Activated T-cell treated with anti-CD3 and anti-CD28 coated beads, Interleukin-2, amount 50 U/mL, for 72 hours (primary cell): Measurements from ENCODE around the gene WBP1L. TPM values are rescaled to one million over a fixed set of nuclear protein-coding genes. Genes with fewer than 3 reads are reported as not detected.

Source experiments
- ATAC-seq, 2 donors: fragments of 150-1000 bp; cut with Tn5 transposase; replicated peaks in 1 of 2; 2 replicates each; pipeline ENCODE4 v1.10.0; 2021; ENCODE audit warnings: moderate library complexity in 2 of 2, mild to moderate bottlenecking in 1 of 2
- DNase-seq, 2 donors: peaks; one replicate each; pipeline ENCODE4 v3.0.0; 2021 to 2022; ENCODE audit warnings: mixed read lengths in 1 of 2
- H3K27ac Mint-ChIP-seq: one replicate; pipeline ENCODE4 v1.8.0; 2022; ENCODE audit warnings: mild to moderate bottlenecking, moderate library complexity, mixed read lengths
- H3K27me3 Mint-ChIP-seq: one replicate; pipeline ENCODE4 v1.8.0; 2022; ENCODE audit warnings: low read depth, mixed read lengths
- H3K36me3 Mint-ChIP-seq, 2 donors: one replicate each; pipeline ENCODE4 v1.8.0; 2022; ENCODE audit warnings: mixed read lengths in 2 of 2, mild to moderate bottlenecking in 1 of 2; ENCODE audit not compliant: insufficient read depth in 2 of 2
- H3K4me1 Mint-ChIP-seq: one replicate; pipeline ENCODE4 v1.8.0; 2022; ENCODE audit warnings: low read depth, mixed read lengths
- H3K4me3 Mint-ChIP-seq, 2 donors: one replicate each; pipeline ENCODE4 v1.8.0; 2022; ENCODE audit warnings: mild to moderate bottlenecking in 2 of 2, mixed read lengths in 2 of 2, moderate library complexity in 2 of 2
- H3K9me3 Mint-ChIP-seq, 2 donors: one replicate each; pipeline ENCODE4 v1.8.0; 2022; ENCODE audit warnings: mixed read lengths in 2 of 2
- total RNA-seq, 2 donors: library from RNA; stranded (reverse); gene quantifications; one replicate each; pipeline ENCODE4 v1.2.3, GENCODE V29; 2022

The WBP1L gene
- total RNA-seq, 2 donors from 2014 or later: 19.6 to 20.1 TPM

DNA sequence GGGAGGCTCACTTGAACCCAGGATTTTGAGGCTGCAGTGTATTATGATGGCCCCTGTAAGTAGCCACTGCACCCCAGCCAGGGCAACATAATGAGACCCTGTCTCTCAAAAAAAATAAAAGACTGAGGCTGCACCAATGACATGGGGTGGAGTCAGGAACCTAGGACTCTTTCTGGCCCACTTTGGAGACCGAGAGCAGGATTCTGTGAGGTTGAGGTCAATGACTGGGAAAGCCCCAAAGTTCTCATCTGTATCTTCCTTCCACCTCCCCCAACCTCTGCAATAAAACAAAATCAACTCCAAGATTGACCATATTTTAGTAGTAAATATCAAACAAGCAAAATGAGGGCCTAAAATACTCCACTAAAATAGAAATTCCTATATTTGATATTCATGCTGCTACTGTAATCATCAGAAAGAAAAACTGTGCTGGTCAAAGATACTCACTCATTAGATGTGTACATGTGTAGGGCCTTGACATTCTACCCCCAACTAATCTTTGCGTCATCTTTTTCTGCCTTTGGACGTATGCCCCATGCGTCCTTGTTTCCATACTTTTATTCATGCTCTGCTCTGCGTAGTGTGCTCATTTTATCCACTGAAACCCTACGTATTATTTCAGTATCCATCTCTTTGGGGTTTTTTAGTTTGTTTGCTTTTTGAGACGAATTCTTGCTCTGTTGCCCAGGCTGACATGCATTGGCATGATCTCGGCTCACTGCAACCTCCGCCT lies 23.8 kb downstream of the WBP1L start:
- Mint-ChIP-seq H3K9me3 (no peaks in the 10 kb centered on the region), H3K27me3 (no peaks in the 10 kb centered on the region), H3K4me3 (peak overlapping the region; percentile 20 to 48), H3K4me1 (peaks cover 64% of the 10 kb centered on the region), H3K27ac (no peak overlapping the region), H3K36me3 (peaks cover 0 to 2% of the 10 kb centered on the region in 2 donors)
- peak in 1 of 2 donors; percentile 31 for ATAC-seq
- no peak for DNase-seq

DNA sequence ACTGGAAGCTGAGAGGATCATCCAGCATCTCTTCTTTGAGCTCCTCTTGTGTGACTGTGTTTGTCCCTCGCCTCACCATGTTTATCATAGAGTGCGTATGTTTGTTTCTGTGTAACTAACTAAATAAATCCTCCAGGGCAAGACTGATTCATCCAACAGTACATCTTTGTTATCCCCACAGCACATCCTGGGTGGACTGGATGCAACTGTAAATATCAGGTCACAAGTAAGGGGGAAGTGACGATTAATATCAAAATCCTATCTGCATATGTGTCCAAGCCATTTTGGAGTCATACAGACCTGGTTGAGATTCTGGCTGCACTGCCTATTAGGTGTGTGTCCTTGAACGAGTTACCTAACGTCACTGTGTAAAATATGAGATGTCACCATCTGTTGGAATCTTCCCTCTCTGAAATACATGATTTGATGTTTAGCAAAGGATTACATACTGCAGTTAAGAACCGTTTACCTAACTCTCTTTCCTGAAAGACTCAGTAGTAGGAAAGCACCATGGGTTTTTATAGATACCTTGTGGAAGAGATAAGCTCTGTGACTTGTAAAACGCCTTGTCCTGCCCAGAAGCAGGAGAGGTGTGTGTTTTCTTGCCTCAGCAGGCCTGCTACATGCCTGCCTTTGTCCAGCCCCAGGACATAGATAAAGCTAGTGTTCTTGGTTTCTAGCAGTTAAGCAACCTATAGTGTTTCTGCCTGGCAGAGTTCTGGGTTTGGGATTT lies 25.8 kb downstream of the WBP1L start:
- Mint-ChIP-seq H3K9me3 (no peaks in the 10 kb centered on the region), H3K36me3 (peaks cover 0 to 2% of the 10 kb centered on the region in 2 donors), H3K4me3 (peak overlapping the region; percentile 22 to 52), H3K4me1 (peaks cover 71% of the 10 kb centered on the region), H3K27me3 (no peaks in the 10 kb centered on the region), H3K27ac (peak overlapping the region; percentile 31)
- DNase-seq: no peak
- peak; percentile 33 to 37 for ATAC-seq

DNA sequence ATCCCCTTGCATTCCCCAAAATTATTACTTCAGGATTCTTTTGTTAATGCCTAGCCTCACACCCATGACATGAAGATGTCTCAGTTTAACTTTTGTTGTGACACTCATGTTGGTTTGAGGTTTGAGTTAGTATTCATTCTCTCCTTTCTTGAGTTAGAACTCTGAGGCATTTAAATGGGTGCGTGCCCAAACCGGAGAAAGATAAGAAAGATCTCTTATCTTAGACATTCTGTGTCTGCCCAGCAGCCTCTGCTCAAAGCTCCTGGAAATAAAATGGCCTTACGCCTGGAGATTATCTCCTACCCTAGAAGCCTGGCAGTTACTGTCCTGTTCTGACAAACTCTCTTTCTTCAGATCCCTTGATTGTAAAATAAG lies 26.3 kb downstream of the WBP1L start:
- Mint-ChIP-seq H3K27me3 (no peaks in the 10 kb centered on the region), H3K36me3 (peaks cover 0 to 2% of the 10 kb centered on the region in 2 donors), H3K4me1 (peaks cover 76% of the 10 kb centered on the region), H3K9me3 (no peaks in the 10 kb centered on the region), H3K4me3 (peak overlapping the region; percentile 8 to 52), H3K27ac (peak overlapping the region; percentile 68)
- ATAC-seq: peak; percentile 69 to 73
- peak; percentile 23 to 36 for DNase-seq

DNA sequence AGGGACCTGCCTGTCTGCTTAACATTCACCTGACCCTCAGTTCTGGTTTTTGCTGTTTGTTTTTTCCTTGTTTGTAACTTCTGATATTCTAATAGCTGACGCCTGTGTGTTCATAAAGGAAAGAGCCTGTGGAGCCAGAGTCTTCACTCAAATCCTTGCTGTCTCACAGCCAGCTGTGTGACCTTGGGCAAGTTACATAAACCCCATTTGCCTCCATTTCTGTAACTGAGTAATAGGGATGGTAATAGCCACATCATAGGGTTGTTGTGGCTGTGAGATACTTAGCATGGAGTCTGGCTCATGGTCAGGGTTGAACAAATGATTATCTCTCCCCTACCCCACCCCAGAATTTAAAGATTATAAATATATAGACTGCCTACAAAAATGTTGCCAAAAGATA lies 27.0 kb downstream of the WBP1L start:
- ATAC-seq (peak; percentile 22 to 23), DNase-seq (no peak)
- H3K4me3 Mint-ChIP-seq: peak overlapping the region in 1 of 2 donors; percentile 39
- H3K4me1 Mint-ChIP-seq: peaks cover 83% of the 10 kb centered on the region
- no peaks in the 10 kb centered on the region for H3K27me3 Mint-ChIP-seq
- no peak overlapping the region for H3K27ac Mint-ChIP-seq
- peaks cover 0 to 2% of the 10 kb centered on the region in 2 donors for H3K36me3 Mint-ChIP-seq
- H3K9me3 Mint-ChIP-seq: no peaks in the 10 kb centered on the region

DNA sequence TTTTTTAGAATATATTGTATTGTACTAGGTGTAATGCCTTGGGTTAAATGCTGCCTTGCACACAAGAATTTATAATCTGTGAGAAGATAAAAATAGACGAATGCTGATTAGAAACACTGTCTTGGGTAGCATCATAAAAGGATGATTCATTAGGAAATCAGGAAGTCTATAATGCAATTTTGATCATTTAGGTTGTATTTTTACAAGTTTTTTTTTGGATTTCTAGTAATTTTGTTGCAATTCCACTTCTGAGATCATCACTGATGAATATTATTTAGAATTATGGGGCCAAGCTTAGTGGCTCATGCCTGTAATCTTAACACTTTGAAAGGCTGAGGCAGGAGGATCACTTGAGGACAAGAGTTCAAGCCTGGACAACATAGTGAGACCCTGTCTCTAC lies 29.6 kb downstream of the WBP1L start:
- Mint-ChIP-seq H3K4me1 (peaks cover 90% of the 10 kb centered on the region), H3K36me3 (no peaks in the 10 kb centered on the region), H3K27ac (peak overlapping the region; percentile 71), H3K4me3 (no peak overlapping the region), H3K27me3 (no peaks in the 10 kb centered on the region), H3K9me3 (no peaks in the 10 kb centered on the region)
- ATAC-seq (no peak), DNase-seq (no peak)

DNA sequence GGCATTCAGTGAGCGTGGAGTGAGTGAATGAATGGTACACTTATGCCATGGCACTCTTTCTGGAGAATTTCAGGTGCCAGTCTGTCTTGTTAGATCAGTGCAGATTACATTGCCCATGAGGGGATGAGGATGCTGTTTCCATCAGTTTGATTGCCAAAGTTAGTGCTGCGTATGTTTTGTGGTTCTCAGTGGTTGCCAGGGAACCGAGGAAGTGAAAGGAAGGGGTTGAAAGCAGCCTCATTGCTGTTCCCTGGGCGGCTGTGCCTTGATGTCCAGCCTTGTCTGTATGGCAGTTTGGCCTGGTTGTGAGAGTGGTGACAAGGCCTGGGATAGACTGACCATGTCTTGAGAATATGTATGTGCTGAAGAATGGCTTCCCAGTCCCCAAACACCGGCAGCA lies 30.2 kb downstream of the WBP1L start:
- DNase-seq (peak in 1 of 2 donors; percentile 23), ATAC-seq (peak; percentile 16 to 28)
- Mint-ChIP-seq H3K36me3 (no peaks in the 10 kb centered on the region), H3K9me3 (no peaks in the 10 kb centered on the region), H3K27me3 (no peaks in the 10 kb centered on the region), H3K4me1 (peaks cover 87% of the 10 kb centered on the region), H3K27ac (no peak overlapping the region), H3K4me3 (peak overlapping the region in 1 of 2 donors; percentile 1)

DNA sequence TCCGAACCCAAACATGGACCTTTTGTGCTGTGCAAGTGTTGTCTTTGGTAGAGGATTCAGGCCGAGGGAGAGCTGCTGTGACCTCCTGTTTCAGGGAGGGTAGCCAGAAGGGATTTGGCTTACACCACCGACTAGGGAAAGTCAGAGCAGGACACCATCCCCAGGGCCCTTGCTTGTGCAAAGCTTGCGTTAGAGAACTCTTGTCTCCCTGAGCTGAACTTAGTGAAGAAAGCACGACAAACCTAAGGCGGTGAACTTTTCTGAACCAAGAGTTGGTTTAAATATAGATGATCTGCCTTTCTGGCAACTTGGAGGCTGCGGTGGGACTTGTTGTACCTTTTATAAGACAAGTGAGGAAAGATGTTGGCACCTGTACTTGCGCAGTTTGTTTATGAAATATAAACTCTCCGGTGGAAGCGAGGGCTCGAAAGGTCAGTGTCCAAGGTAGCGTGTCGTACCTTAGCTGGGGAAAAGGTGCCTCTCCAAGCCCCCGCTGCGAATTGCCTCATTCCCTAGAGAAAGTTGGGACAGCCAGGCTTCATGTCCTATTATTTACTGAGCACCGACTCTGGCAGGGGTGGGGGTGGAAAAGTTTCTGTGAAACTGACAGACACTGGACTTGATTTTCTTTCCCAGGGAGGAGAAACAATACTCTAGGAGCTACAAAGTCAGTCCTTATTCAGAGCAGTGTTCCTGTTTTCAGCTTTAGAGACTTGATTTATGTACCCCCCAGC lies 31.6 kb downstream of the WBP1L start:
- Mint-ChIP-seq H3K27me3 (no peaks in the 10 kb centered on the region), H3K9me3 (no peaks in the 10 kb centered on the region), H3K4me1 (peaks cover 80% of the 10 kb centered on the region), H3K36me3 (peaks cover 0 to 7% of the 10 kb centered on the region in 2 donors), H3K4me3 (peak overlapping the region; percentile 41 to 66), H3K27ac (no peak overlapping the region)
- ATAC-seq: no peak
- DNase-seq: no peak

DNA sequence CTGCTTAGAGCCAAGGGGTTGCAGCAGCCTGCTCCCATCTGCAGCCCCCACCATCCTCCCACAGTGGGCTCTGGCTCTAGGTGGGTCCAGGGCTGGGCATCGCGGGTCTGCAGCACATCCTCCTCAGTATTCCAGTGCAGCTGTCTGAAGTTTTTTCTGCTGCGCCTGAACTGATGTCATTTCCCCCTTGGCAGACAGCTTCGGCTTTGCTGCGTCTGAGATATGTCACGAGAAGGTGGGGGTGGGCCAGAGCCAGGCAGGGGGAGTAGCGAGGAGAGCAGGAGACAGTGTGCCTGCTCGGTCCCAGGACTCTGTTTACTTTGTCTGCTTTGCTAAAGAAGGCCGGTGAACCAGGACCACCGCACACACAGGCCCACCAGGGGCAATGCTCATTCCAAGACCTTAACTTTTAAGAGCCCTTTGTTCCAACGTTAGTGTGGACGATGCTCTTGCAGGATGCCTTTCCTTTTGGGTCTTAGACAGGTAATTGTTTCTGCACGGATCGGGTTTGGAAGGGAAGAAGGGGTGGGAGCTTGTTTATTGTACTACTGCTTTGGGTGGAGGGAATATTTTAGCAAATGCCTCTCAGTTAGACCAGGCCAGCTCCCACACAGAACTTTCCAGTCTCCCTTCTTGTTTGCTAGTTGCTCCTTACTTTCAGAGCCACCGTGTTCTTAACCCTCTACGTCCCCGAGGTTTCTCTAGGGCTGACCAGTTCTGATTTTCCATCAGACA lies 32.4 kb downstream of the WBP1L start:
- peak overlapping the region; percentile 41 to 66 for H3K4me3 Mint-ChIP-seq
- H3K27ac Mint-ChIP-seq: no peak overlapping the region
- H3K36me3 Mint-ChIP-seq: peaks cover 0 to 7% of the 10 kb centered on the region in 2 donors
- DNase-seq (no peak), ATAC-seq (peak; percentile 19)
- H3K9me3 Mint-ChIP-seq: no peaks in the 10 kb centered on the region
- peaks cover 80% of the 10 kb centered on the region for H3K4me1 Mint-ChIP-seq
- H3K27me3 Mint-ChIP-seq: no peaks in the 10 kb centered on the region

DNA sequence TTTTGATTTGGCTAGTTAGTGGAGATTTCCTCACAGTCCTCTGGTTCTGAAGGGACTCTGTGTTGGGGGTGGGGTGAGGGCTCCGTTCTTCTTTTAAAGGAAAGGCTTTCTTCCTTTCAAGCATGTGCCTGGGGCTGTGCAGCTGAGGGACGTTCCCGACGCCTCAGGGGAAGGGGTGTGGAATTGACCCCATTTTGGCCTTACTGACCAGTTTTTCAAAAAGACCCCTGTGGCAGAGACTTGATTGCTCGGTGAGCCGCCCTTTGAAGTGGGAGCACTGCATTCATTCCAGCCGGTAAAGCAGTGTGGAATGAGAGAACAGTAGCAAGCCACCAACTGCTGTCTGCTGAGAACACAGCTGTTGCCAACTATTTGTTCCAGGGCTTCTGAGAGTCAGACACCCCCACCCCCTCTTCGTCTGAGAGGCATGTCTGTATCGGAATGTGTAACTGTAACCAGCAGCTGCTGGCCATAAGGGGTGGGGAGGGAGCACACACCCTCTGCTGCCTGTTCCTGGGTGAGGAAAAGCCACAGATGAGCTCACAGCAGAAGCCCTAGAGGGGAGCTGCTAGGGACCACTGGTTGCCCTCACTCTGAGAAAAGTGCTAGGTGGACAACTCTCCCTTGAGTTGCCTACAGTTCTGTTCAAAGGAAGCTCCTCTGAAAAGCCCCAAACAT lies 33.2 kb downstream of the WBP1L start:
- H3K27me3 Mint-ChIP-seq: no peaks in the 10 kb centered on the region
- no peak overlapping the region for H3K27ac Mint-ChIP-seq
- peaks cover 80% of the 10 kb centered on the region for H3K4me1 Mint-ChIP-seq
- H3K4me3 Mint-ChIP-seq: peak overlapping the region; percentile 21 to 66
- peaks cover 0 to 7% of the 10 kb centered on the region in 2 donors for H3K36me3 Mint-ChIP-seq
- H3K9me3 Mint-ChIP-seq: no peaks in the 10 kb centered on the region
- ATAC-seq: peak; percentile 51 to 62
- peak in 1 of 2 donors; percentile 30 for DNase-seq

DNA sequence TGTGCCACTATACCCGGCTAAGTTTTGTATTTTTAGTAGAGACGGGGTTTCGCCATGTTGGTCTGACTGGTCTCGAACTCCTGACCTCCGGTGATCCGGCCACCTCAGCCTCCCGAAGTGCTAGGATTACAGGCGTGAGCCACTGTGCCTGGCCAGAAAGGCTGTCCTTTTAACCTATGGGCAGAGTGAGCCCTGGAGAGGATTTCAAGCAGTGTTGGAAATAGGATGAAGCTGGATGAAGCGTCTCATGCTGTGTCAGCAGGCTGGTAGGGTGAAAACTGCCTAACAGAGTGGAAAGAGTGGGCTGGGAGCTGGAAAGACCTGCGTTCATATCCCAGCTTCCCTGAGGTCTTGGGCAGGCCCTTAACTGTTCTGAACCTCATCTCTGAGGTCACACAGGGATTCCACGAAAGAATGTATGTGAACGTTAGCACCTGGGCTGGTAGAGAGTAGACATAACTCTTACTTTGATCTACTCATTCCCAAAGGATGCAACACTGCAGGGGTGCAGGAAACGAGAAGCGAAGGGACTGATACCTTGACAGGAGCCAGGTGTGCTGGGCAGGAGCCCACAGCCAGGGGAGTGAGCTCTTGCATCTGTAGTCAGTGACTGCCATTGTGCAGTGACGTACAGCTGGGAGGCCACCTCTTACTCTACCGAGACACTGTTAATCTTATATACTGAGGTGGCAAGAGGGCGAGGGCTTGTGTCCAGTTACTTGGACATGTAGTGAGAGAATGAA lies 34.1 kb downstream of the WBP1L start:
- Mint-ChIP-seq H3K4me1 (peaks cover 70% of the 10 kb centered on the region), H3K4me3 (no peak overlapping the region), H3K27me3 (no peaks in the 10 kb centered on the region), H3K27ac (no peak overlapping the region), H3K36me3 (peaks cover 0 to 7% of the 10 kb centered on the region in 2 donors), H3K9me3 (no peaks in the 10 kb centered on the region)
- DNase-seq (no peak), ATAC-seq (no peak)

DNA sequence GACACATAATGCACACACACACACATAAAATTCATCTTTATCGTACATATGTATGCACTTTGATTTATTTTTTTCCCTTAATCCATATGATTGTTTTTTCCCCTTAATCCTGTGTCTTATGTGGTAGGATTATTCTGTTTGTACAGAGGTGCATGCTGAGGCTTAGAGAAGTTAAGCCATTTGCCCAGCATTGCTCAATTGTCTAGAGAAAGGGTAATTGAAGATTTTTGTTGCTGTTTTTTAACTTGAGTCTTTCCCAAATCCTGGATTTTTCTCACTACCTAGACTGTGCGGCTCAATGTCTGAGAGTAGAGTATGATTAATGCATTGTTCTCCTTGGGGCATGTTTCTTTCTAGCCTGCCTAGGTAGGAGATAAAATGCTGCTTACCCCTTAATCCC lies 35.0 kb downstream of the WBP1L start:
- Mint-ChIP-seq H3K27me3 (no peaks in the 10 kb centered on the region), H3K4me1 (peaks cover 70% of the 10 kb centered on the region), H3K4me3 (no peak overlapping the region), H3K36me3 (peaks cover 0 to 7% of the 10 kb centered on the region in 2 donors), H3K27ac (no peak overlapping the region), H3K9me3 (no peaks in the 10 kb centered on the region)
- ATAC-seq (no peak), DNase-seq (no peak)
